IPS-15b (cell line): ENCODE results near the gene RIBC2.

ENCODE experiments used
- H3K27me3 ChIP-seq: one replicate; pipeline ENCODE4 v1.6.1; 2013; ENCODE audit warnings: low read length; ENCODE audit not compliant: control insufficient read depth, insufficient read depth
- H3K36me3 ChIP-seq: one replicate; pipeline ENCODE4 v1.6.1; 2013; ENCODE audit warnings: low read length; ENCODE audit not compliant: control insufficient read depth, insufficient read depth
- H3K4me1 ChIP-seq: one replicate; pipeline ENCODE4 v1.6.1; 2013; ENCODE audit warnings: mild to moderate bottlenecking, low read length; ENCODE audit not compliant: control insufficient read depth, insufficient read depth
- H3K4me3 ChIP-seq: one replicate; pipeline ENCODE4 v1.5.1; 2013; ENCODE audit warnings: low read depth, low read length
- H3K9ac ChIP-seq: one replicate; pipeline ENCODE4 v1.6.1; 2013; ENCODE audit warnings: low read depth, mild to moderate bottlenecking, low read length
- H3K9me3 ChIP-seq: one replicate; pipeline ENCODE4 v1.6.1; 2013; ENCODE audit warnings: mild to moderate bottlenecking, low read length; ENCODE audit not compliant: control insufficient read depth, insufficient read depth

RIBC2 gene

GRCh38 chr22:45481661-45482060 is 68.2 kb downstream of the RIBC2 start:
- no peaks in the 10 kb centered on the region for H3K9me3 ChIP-seq
- no peaks in the 10 kb centered on the region for H3K4me1 ChIP-seq
- no peaks in the 10 kb centered on the region for H3K27me3 ChIP-seq
- H3K4me3 ChIP-seq: no peak overlapping the region
- no peak overlapping the region for H3K9ac ChIP-seq
- H3K36me3 ChIP-seq: no peaks in the 10 kb centered on the region
